Central memory CD8-positive, alpha-beta T cell (primary cell): Measurements from ENCODE around the gene BLOC1S3.

Experiments
- ATAC-seq: fragments of 150-1000 bp; cut with Tn5 transposase; replicated peaks from 2 replicates; pipeline ENCODE4 v1.10.0; 2022; ENCODE audit warnings: mild to moderate bottlenecking, moderate FRiP score, moderate number of reproducible peaks; ENCODE audit not compliant: poor library complexity, severe bottlenecking; ENCODE audit errors: extremely low read depth
- DNase-seq, 2 donors: peaks; one replicate each; pipeline ENCODE4 v3.0.0; 2021; ENCODE audit warnings: low spot score in 2 of 2
- H3K27ac Mint-ChIP-seq: one replicate; pipeline ENCODE4 v1.8.0; 2022; ENCODE audit warnings: low read depth, mild to moderate bottlenecking, moderate library complexity, mixed read lengths
- H3K27me3 Mint-ChIP-seq: one replicate; pipeline ENCODE4 v1.8.0; 2022; ENCODE audit warnings: mixed read lengths
- H3K36me3 Mint-ChIP-seq: one replicate; pipeline ENCODE4 v1.8.0; 2022; ENCODE audit warnings: mild to moderate bottlenecking, moderate library complexity, mixed read lengths; ENCODE audit not compliant: insufficient read depth
- H3K4me1 Mint-ChIP-seq: one replicate; pipeline ENCODE4 v1.8.0; 2022; ENCODE audit warnings: mixed read lengths
- H3K4me3 Mint-ChIP-seq: one replicate; pipeline ENCODE4 v1.8.0; 2022; ENCODE audit warnings: mild to moderate bottlenecking, moderate library complexity, mixed read lengths
- H3K9me3 Mint-ChIP-seq: one replicate; pipeline ENCODE4 v1.8.0; 2022; ENCODE audit warnings: mixed read lengths

The BLOC1S3 gene

GRCh38 chr19:45171211-45171623, 7.4 kb upstream of the BLOC1S3 start:
- ATAC-seq (peak; percentile 94), DNase-seq (peak in 1 of 2 donors; percentile 29)
- H3K9me3 Mint-ChIP-seq, result no peaks in the 10 kb centered on the region
- peaks cover 6% of the 10 kb centered on the region for H3K36me3 Mint-ChIP-seq
- H3K27ac Mint-ChIP-seq, result peak overlapping the region; percentile 91
- H3K27me3 Mint-ChIP-seq, result no peaks in the 10 kb centered on the region
- H3K4me1 Mint-ChIP-seq, result peaks cover 32% of the 10 kb centered on the region
- H3K4me3 Mint-ChIP-seq, result peak overlapping the region; percentile 81

- H3K27ac Mint-ChIP-seq, result no peak overlapping the region
- no peaks in the 10 kb centered on the region for H3K9me3 Mint-ChIP-seq
- H3K4me3 Mint-ChIP-seq, result peak overlapping the region; percentile 47
- peak; percentile 40 for ATAC-seq
- peaks cover 32% of the 10 kb centered on the region for H3K4me1 Mint-ChIP-seq
- H3K27me3 Mint-ChIP-seq, result no peaks in the 10 kb centered on the region
- DNase-seq, result no peak
- peaks cover 6% of the 10 kb centered on the region for H3K36me3 Mint-ChIP-seq
Measured at GRCh38 chr19:45172173-45172572, 6.4 kb upstream of the BLOC1S3 start.

DNA sequence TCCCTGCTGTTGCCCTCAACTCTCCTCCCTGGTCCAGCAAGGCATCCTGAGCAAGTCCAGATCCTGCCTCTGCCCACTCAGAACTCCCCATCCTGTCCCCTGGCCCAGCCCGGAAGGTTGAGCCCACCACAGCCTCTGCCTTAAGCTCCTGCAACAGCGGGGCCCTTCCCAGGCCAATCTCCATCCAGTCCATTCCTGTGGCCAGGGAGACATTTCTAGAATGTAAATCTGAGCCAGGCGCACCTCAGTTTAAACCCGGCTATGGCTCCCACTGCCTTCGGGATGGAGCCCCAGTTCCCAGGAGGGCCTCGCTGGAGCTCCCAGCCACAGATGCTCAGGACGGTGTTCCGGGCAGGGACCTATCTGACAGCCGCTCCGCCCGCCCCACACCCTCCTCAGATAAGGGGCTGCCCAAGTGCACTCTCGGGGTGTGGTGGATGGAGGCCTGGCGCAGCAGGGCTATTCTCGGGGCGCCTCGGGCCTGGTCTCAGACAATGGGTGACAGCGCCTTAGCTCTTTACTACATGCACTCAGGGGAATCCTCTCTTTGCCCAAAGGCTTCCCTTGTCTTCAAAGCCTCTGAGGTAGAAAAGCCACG, 5.9 kb upstream of the BLOC1S3 start:
- no peak for ATAC-seq
- H3K27me3 Mint-ChIP-seq, result no peaks in the 10 kb centered on the region
- H3K27ac Mint-ChIP-seq, result no peak overlapping the region
- H3K4me1 Mint-ChIP-seq, result peaks cover 32% of the 10 kb centered on the region
- peak overlapping the region; percentile 47 for H3K4me3 Mint-ChIP-seq
- H3K36me3 Mint-ChIP-seq, result peaks cover 6% of the 10 kb centered on the region
- no peaks in the 10 kb centered on the region for H3K9me3 Mint-ChIP-seq
- no peak for DNase-seq

DNA sequence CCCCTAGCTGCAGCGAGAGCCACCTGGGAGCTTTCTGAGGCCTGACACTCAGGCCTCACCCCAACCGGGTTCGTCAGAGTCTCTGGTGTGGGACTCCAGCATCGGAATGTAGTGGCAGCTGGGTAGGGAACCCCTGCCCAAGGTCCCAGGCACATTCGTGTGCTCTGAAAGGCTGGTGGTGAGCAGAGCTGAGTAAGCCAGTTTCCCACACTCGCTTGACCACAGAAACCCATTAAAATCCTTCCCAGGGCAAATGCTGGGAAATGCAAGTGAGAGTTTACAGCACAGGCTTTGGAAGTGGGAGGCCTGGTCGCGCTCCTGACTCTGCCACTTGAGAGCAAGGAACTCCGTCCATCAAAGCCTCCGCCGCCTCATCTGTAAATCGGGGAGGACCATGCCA, 4.8 kb upstream of the BLOC1S3 start:
- H3K4me1 Mint-ChIP-seq, result peaks cover 29% of the 10 kb centered on the region
- H3K27ac Mint-ChIP-seq, result no peak overlapping the region
- DNase-seq (no peak), ATAC-seq (no peak)
- peaks cover 15% of the 10 kb centered on the region for H3K36me3 Mint-ChIP-seq
- H3K9me3 Mint-ChIP-seq, result no peaks in the 10 kb centered on the region
- no peak overlapping the region for H3K4me3 Mint-ChIP-seq
- no peaks in the 10 kb centered on the region for H3K27me3 Mint-ChIP-seq

GRCh38 chr19:45175515-45176345, 2.9 kb upstream of the BLOC1S3 start:
- Mint-ChIP-seq H3K9me3 (no peaks in the 10 kb centered on the region), H3K27me3 (no peaks in the 10 kb centered on the region), H3K4me1 (peaks cover 29% of the 10 kb centered on the region), H3K4me3 (peak overlapping the region; percentile 26), H3K36me3 (peaks cover 21% of the 10 kb centered on the region), H3K27ac (no peak overlapping the region)
- no peak for DNase-seq
- no peak for ATAC-seq

DNA sequence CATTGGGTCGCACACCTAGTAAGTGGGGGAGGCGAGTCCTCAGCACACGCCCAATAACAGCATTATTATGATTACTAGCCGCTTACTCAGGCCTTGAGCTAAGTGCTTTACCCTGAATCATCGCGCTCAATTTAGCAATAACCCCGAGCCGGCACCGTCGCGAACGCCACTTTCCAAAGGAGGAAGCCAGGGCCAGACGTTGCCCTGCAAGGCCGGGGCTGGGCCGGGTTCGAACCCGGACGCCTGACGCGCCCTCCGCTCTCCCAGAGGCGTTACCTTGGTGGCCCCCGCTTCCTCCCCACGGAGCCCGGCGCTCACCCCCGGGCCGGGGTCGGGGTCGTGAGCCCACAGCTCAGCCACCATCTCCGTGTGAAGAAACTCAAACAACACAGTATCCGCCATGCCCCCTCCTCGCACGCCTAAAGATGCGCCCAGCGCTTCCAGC, 745 bp upstream of the BLOC1S3 start, which contains the start of gene TRAPPC6A:
Gene TRAPPC6A, minus strand, starts transcription at position 421 of the 445 bp plus-strand sequence. Its CDS starts 19 bp downstream, at position 402.
- DNase-seq (no peak), ATAC-seq (no peak)
- Mint-ChIP-seq H3K36me3 (peaks cover 28% of the 10 kb centered on the region), H3K27ac (peak within 1 kb of the TSS; percentile 88), H3K4me1 (peaks cover 27% of the 10 kb centered on the region), H3K9me3 (no peaks in the 10 kb centered on the region), H3K4me3 (peak within 1 kb of the TSS; percentile 81), H3K27me3 (no peaks in the 10 kb centered on the region)

GRCh38 chr19:45179072-45179891, 698 bp downstream of the BLOC1S3 start:
- no peak for ATAC-seq
- Mint-ChIP-seq H3K36me3 (peaks cover 28% of the 10 kb centered on the region), H3K27me3 (no peaks in the 10 kb centered on the region), H3K9me3 (no peaks in the 10 kb centered on the region), H3K27ac (peak overlapping the region; percentile 88), H3K4me1 (peaks cover 29% of the 10 kb centered on the region), H3K4me3 (peak overlapping the region; percentile 81)
- peak in 1 of 2 donors; percentile 16 for DNase-seq

GRCh38 chr19:45179892-45180370, 1.3 kb downstream of the BLOC1S3 start:
- Mint-ChIP-seq H3K4me3 (peak overlapping the region; percentile 74), H3K9me3 (no peaks in the 10 kb centered on the region), H3K4me1 (peaks cover 32% of the 10 kb centered on the region), H3K36me3 (peaks cover 28% of the 10 kb centered on the region), H3K27me3 (no peaks in the 10 kb centered on the region), H3K27ac (no peak overlapping the region)
- no peak for DNase-seq
- ATAC-seq, result no peak

- Mint-ChIP-seq H3K9me3 (no peaks in the 10 kb centered on the region), H3K36me3 (peaks cover 26% of the 10 kb centered on the region), H3K4me1 (peaks cover 31% of the 10 kb centered on the region), H3K4me3 (peak overlapping the region; percentile 74), H3K27me3 (no peaks in the 10 kb centered on the region), H3K27ac (peak overlapping the region; percentile 29)
- DNase-seq (no peak), ATAC-seq (no peak)
Measured at GRCh38 chr19:45180936-45181335, 2.4 kb downstream of the BLOC1S3 start.

- no peak for DNase-seq
Measured at GRCh38 chr19:45182758-45183157, 4.2 kb downstream of the BLOC1S3 start.

GRCh38 chr19:45184115-45184514, 5.5 kb downstream of the BLOC1S3 start:
- Mint-ChIP-seq H3K27me3 (no peaks in the 10 kb centered on the region), H3K4me3 (no peak overlapping the region), H3K36me3 (peaks cover 14% of the 10 kb centered on the region), H3K27ac (no peak overlapping the region), H3K9me3 (no peaks in the 10 kb centered on the region), H3K4me1 (peaks cover 35% of the 10 kb centered on the region)
- ATAC-seq (no peak), DNase-seq (no peak)

More at GRCh38 chr19:45182758-45183157, 4.2 kb downstream of the BLOC1S3 start:
- Mint-ChIP-seq H3K36me3 (peaks cover 26% of the 10 kb centered on the region), H3K4me3 (no peak overlapping the region), H3K4me1 (peaks cover 35% of the 10 kb centered on the region), H3K27ac (no peak overlapping the region), H3K27me3 (no peaks in the 10 kb centered on the region), H3K9me3 (no peaks in the 10 kb centered on the region)
- ATAC-seq, result no peak
